DLD1 (cell line): ENCODE results near the gene TDRKH.

ENCODE experiments used
- in situ Hi-C: cut with HindIII; loops from 2 replicates; pipeline ENCODE4 v1.10.0; 2017; ENCODE audit warnings: low sequenced_read_pairs

The TDRKH gene

GRCh38 chr1:151723726-151724370 lies 66.5 kb downstream of the TDRKH start:
- in situ Hi-C loops: loop anchor here (10.0 kb wide), 1 partner anchor 299 kb away; no protein-coding TSS in a partner anchor
